Stimulated activated CD4-positive, alpha-beta T cell treated with anti-CD3 and anti-CD28 coated beads, Interleukin-15, amount 100 ng/mL, for 24 hours (primary cell): Measurements from ENCODE around the gene LCE5A.
"Not testable (repeated sequence)": the region's sequence is repeated elsewhere in the genome, so short reads cannot be mapped to it uniquely, and the experiment has no call there.

ENCODE experiments used
- DNase-seq: peaks from one replicate; pipeline ENCODE4 v3.0.0-alpha.2; 2020

LCE5A gene

DNA sequence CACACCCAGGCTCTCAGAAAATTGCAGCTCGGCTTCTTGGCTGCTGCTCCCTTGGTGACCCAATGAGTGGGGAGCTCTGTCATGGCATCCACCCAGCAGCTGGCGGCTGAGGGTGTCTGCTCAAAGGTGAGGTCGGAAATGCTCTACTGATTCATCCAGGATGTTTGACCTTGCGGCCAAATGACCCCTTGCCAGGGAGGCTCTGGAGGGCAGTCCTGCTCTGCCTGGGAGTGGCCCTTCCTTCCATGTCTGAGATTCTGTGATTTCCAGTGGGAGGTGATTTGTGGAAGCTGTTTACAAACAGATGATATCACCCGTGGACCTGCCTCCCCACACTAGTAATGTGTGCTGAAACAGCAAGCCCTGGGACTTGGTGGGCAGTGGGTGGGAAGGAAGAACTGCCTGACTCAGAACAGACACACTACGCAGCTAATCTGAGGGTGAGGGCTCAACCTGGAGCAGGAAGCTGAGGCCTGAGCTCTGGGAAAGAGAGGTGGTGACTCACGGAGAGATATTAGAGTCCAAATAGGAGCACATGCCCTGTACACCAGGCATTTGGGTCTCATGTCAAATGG lies 6.7 kb downstream of the LCE5A start:
- no peak for DNase-seq

DNA sequence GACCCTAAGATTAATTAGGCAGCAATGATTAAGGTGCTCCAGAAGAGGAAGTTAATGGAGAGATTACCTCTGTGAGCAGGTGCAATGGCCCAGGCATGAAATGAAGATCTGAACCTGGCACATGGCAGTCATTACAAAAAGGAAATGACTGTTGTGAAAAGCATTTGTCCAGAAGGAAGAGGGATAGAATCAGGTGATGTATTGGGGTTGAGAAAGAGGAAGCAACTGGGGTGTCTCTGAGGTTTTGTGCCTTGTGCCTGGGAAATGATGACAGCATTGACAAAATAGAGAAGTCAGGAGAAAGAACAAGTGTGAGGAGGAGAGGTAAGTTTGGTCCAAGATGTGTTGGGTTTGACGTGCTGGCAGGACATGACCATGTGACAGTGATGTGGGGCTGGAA lies 9.2 kb downstream of the LCE5A start:
- no peak for DNase-seq

DNA sequence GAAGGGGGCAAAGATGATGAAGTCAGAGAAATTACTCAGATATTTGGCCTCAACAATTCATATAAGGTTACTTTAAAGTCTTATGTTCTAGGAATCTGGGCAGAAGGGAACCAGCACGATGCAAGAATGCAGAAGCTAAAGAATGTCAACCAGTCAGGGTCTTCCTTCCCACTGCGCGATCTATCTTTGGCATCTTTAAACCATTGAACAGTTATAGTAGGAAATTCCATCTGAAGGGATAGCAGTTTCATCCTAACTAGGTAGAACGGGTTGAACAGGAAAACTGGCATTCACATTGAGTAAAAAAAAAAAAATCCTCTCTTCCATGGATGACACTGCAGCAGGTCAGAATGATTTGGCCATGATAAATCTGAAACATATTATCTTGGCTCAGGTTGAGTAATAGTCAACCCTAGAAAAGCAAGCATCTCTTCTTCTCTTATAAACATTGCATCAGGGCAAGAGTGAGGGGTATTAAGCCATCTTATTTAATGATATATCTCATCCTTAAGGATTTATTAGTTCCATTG lies 10.0 kb downstream of the LCE5A start:
- no peak for DNase-seq

DNA sequence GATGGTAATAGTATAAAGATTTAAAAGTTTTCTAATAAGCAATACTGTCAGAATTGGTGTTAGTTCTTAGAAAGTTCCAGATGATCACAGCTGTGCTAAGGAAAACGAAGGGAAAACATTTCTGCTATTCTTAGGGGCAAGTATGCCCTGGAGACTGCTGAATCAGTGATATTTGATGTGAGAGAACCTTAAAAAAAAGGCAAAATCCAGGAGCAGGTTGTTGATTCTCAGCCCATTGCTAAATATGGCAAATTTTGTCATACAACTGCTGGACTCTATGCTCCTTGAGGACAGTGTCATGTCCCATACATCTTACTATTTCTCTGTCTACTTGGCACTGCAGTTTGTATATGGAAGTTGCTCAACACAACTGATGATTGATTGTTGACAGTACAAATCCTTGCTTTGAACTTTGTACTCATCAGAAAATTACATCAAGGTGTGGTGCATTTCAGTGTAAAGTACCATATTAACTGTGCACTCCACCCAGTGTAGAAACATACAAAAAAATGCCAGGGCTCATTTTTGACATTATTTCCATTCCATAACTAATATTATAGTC lies 14.6 kb downstream of the LCE5A start:
- DNase-seq, result no peak

DNA sequence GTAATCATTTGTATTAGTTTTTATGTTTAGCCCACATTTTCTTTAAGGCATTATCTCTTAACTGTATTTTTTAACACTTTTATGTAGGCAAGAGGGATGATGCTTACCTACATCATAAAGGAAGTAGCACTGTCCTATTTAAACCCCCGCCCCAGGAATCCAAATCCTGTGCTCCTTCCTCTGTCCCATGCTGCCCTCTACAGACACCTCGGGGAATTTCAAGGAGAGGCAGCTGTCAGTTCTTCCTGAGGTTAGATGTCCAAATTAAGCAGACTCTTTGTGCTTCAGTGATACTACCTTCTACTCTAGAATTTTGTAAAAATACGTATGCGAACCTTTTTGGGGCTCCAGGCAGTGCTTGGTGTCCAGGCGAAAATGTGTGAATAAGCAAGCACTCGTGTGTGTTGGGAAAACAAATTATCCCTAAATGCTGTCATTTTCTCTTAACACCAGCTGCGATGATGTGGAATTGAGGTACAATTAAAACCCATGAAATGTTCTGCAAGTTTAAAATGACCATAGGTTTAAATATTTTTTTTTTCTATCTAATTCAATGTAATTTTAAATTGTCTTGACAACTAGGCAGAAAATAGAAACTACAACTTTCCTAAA lies 22.8 kb downstream of the LCE5A start:
- peak; percentile 64 for DNase-seq

DNA sequence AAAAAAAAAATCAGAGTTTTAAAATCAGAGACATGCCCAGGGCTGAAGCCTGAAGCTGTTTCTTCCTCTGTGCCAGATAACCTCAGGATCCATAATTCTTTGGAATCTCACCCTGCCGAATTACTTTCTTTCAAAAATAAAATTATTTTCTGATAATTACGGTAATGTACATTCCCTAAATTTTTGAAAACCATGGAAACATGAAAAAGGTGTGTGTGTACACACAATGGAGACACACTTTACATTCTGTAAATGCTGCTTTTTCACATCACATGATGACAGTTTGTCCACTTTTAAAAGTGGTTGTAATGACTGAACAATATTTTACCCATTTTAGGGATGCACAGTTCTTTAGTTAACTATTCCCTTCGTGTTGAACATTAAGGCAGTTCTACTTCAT lies 25.2 kb downstream of the LCE5A start:
- no peak for DNase-seq

DNA sequence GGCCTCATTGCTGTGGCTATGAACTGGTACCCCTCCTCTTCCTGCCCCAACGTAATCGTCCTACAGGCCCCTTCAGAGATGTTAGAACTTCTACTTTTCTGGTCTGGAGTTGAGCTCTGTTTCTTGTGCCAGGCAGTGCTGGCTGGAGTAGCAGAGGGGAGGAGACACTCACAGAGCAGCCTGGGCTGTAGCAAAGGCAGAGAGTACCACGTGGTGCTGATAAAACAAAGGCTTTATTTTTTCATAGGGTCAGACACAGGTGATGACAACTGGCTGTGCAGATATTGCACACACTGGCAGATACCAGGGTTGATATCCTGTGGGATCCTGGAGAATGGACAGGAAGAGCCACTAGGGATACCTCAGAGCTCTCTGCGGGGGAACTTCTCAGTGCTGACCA lies 26.9 kb downstream of the LCE5A start:
- no peak for DNase-seq

DNA sequence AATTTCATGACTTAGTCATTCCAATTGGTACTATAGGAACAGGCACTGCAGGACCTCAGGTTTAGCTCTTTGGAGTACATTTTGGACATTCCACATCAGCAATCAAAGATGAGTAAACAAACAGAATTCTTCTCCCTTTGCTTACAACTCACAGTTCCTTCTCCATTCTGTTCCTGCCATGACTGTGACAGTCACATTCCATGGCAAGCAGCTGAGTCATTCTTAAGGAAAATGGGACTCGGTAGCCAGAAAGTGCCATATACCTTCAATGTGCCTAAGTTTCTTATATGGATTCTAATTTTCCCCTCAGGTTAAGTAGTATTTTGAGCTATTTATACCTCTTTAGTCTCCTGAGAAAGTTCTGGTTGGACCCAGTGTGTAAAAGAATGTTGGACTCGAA lies 29.3 kb downstream of the LCE5A start:
- DNase-seq, result no peak

DNA sequence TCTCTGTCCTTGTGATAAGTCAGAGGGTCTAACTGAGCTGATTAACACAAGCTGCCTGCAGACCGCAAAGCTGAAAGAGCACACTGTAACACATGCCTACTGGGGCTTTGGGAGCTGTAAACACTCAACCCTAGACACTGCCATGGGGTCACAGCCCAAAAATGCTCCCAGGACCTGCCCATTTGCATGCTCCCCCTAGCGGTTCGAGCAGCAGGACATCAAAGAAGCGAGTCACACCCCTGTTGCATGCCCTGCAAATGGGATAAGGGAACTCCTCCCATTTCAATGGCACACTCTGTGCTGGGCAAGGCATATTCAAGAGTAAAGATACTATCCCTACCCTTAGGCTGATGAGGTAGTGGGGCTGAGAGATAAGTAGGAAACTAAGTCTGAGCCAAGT lies 33.2 kb downstream of the LCE5A start:
- peak; percentile 12 for DNase-seq

DNA sequence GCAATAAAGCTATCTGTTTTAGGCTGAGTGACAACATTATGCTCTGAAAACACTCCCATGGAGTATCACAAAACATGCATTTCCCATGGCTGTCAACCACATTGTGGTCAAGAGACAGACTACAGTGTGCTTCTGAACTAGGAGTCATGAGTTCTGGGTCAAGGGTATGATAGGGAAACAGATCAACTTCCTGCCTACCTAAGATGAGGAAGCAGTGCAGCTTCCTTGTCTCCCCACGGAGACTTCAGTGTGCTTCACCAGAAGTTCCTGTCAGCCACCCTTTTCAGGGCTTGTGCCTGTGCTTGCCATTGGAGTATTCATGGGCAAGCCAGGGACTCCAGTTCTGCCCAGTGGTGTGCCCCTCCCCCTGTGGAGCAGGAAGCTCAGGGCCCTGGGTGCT lies 36.1 kb downstream of the LCE5A start:
- no peak for DNase-seq

DNA sequence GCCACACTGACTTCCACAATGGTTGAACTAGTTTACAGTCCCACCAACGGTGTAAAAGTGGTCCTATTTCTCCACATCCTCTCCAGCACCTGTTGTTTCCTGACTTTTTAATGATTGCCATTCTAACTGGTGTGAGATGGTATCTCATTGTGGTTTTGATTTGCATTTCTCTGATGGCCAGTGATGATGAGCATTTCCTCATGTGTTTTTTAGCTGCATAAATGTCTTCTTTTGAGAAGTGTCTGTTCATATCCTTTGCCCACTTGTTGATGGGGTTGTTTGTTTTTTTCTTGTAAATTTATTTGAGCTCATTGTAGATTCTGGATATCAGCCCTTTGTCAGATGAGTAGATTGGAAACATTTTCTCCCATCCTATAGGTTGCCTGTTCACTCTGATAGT lies 37.8 kb downstream of the LCE5A start:
- not testable (repeated sequence) for DNase-seq
